GM23338 (cell line): ENCODE results near the gene GNG7. TPM values are rescaled to one million over a fixed set of nuclear protein-coding genes. Genes with fewer than 3 reads are reported as not detected.

Source experiments
- ATAC-seq: fragments of 200-7000 bp; cut with Tn5 transposase; 3 replicates; pipeline ENCODE4 v1.9.1; 2020
- DNase-seq: peaks from one replicate; pipeline ENCODE4 v3.0.0-alpha.2; 2015; ENCODE audit warnings: low spot score
- H2AFZ ChIP-seq: fragments of 200-600 bp; sonication (generic); 2 replicates; pipeline ENCODE4 v1.8.0; 2016; ENCODE audit warnings: antibody characterized with exemption, mild to moderate bottlenecking, moderate library complexity
- H3F3A ChIP-seq: fragments of 200-600 bp; sonication (generic); replicated peaks from 2 replicates; pipeline ENCODE4 v1.8.0; 2017; ENCODE audit warnings: antibody characterized with exemption, mixed run types, low read depth
- H3K27ac ChIP-seq: fragments of 200-600 bp; sonication (generic); 2 replicates; pipeline ENCODE4 v1.6.1; 2016; ENCODE audit warnings: low read depth
- H3K27me3 ChIP-seq: fragments of 200-600 bp; sonication (generic); 2 replicates; pipeline ENCODE4 v1.8.0; 2016; ENCODE audit warnings: mild to moderate bottlenecking, mixed run types, moderate library complexity; ENCODE audit not compliant: insufficient read depth
- H3K36me3 ChIP-seq: fragments of 200-600 bp; sonication (generic); 2 replicates; pipeline ENCODE4 v1.8.0; 2016; ENCODE audit warnings: mild to moderate bottlenecking; ENCODE audit not compliant: insufficient read depth
- H3K4me1 ChIP-seq: fragments of 200-600 bp; sonication (generic); 2 replicates; pipeline ENCODE4 v1.8.0; 2016; ENCODE audit warnings: mild to moderate bottlenecking, moderate library complexity; ENCODE audit not compliant: insufficient read depth
- H3K4me2 ChIP-seq: fragments of 200-600 bp; sonication (generic); 2 replicates; pipeline ENCODE4 v1.7.1; 2017; ENCODE audit warnings: mixed run types
- H3K4me3 ChIP-seq: fragments of 200-600 bp; sonication (generic); 2 replicates; pipeline ENCODE4 v1.6.1; 2016; ENCODE audit warnings: mixed run types
- H3K79me2 ChIP-seq: fragments of 200-600 bp; sonication (generic); replicated peaks from 2 replicates; pipeline ENCODE4 v1.8.0; 2017; ENCODE audit warnings: mild to moderate bottlenecking; ENCODE audit not compliant: insufficient read depth
- H3K9me2 ChIP-seq: fragments of 200-600 bp; sonication (generic); 2 replicates; pipeline ENCODE4 v1.8.0; 2017; ENCODE audit not compliant: insufficient read depth
- H4K20me1 ChIP-seq: fragments of 200-600 bp; sonication (generic); replicated peaks from 2 replicates; pipeline ENCODE4 v1.8.0; 2017; ENCODE audit warnings: mild to moderate bottlenecking; ENCODE audit not compliant: insufficient read depth
- H3K27ac Mint-ChIP-seq: 2 replicates; pipeline ENCODE4 v1.8.0; 2020; ENCODE audit warnings: inconsistent platforms, mild to moderate bottlenecking, moderate library complexity, mixed read lengths
- H3K27me3 Mint-ChIP-seq: 3 replicates; pipeline ENCODE4 v1.8.0; 2022; ENCODE audit warnings: low read depth, mild to moderate bottlenecking, moderate library complexity, mixed read lengths, inconsistent platforms; ENCODE audit not compliant: insufficient read depth, poor library complexity
- H3K36me3 Mint-ChIP-seq: 3 replicates; pipeline ENCODE4 v1.8.0; 2021; ENCODE audit warnings: low read depth, mild to moderate bottlenecking, inconsistent platforms, moderate library complexity, mixed read lengths
- H3K4me1 Mint-ChIP-seq: 3 replicates; pipeline ENCODE4 v1.8.0; 2020; ENCODE audit warnings: mild to moderate bottlenecking, inconsistent platforms, mixed read lengths
- H3K4me3 Mint-ChIP-seq: 3 replicates; pipeline ENCODE4 v1.8.0; 2021; ENCODE audit warnings: moderate library complexity, mild to moderate bottlenecking, inconsistent platforms, mixed read lengths
- H3K9me3 Mint-ChIP-seq: 3 replicates; pipeline ENCODE4 v1.8.0; 2020; ENCODE audit warnings: moderate library complexity, mild to moderate bottlenecking, inconsistent platforms, mixed read lengths
- CREB1 ChIP-seq: fragments of 250-450 bp; sonication (Bioruptor Pico); IDR thresholded peaks from 2 replicates; pipeline ENCODE4 v1.5.0; 2020; ENCODE audit warnings: low read depth, mild to moderate bottlenecking, moderate library complexity
- EZH2 ChIP-seq: fragments of 200-600 bp; sonication (generic); IDR thresholded peaks from one replicate; pipeline ENCODE4 v1.8.0; 2017; ENCODE audit warnings: antibody characterized with exemption, mild to moderate bottlenecking, low read depth; ENCODE audit not compliant: unreplicated experiment
- JUNB ChIP-seq: IDR thresholded peaks from one replicate; pipeline ENCODE4 v1.6.1; 2016; ENCODE audit warnings: antibody characterized with exemption; ENCODE audit not compliant: unreplicated experiment
- NANOG ChIP-seq: IDR thresholded peaks from 2 replicates; pipeline ENCODE4 v1.6.1; 2016; ENCODE audit warnings: antibody characterized with exemption, borderline replicate concordance
- POLR2AphosphoS5 ChIP-seq: IDR thresholded peaks from 2 replicates; pipeline ENCODE4 v1.6.1; 2016; ENCODE audit warnings: antibody characterized with exemption, low read depth
- STAT1 ChIP-seq: IDR thresholded peaks from one replicate; pipeline ENCODE4 v1.6.1; 2016; ENCODE audit warnings: antibody characterized with exemption; ENCODE audit not compliant: unreplicated experiment
- ZNF114 ChIP-seq: fragments of 250-450 bp; sonication (Bioruptor Pico); IDR thresholded peaks from 2 replicates; pipeline ENCODE4 v1.5.0; 2020; ENCODE audit warnings: mild to moderate bottlenecking, moderate library complexity
- ZNF462 ChIP-seq: fragments of 250-450 bp; sonication (Bioruptor Pico); IDR thresholded peaks from 2 replicates; pipeline ENCODE4 v1.5.0; 2020; ENCODE audit warnings: mild to moderate bottlenecking, moderate library complexity
- polyA plus RNA-seq: library from polyadenylated mRNA; unstranded; fragments of >200 nt; fragmentation: Nextera tagmentation; extraction: Ambion mirVana; gene quantifications from 2 replicates; pipeline ENCODE4 v1.2.1, GENCODE V29; 2016
- total RNA-seq: library from RNA; depleted of rRNA; stranded (reverse); fragments of >200 nt; shearing (Covaris generic); gene quantifications from 2 replicates; pipeline ENCODE4 v1.2.3, GENCODE V29; 2014
- TF ChIP-seq, protein P1 (sequence below): IDR thresholded peaks from one replicate; pipeline ENCODE4 v1.6.1; 2018; ENCODE audit warnings: antibody characterized with exemption; ENCODE audit not compliant: unreplicated experiment

Gene GNG7
- total and polyA plus RNA-seq, 2 experiments from 2014 or later: 5.1 to 5.4 TPM

DNA sequence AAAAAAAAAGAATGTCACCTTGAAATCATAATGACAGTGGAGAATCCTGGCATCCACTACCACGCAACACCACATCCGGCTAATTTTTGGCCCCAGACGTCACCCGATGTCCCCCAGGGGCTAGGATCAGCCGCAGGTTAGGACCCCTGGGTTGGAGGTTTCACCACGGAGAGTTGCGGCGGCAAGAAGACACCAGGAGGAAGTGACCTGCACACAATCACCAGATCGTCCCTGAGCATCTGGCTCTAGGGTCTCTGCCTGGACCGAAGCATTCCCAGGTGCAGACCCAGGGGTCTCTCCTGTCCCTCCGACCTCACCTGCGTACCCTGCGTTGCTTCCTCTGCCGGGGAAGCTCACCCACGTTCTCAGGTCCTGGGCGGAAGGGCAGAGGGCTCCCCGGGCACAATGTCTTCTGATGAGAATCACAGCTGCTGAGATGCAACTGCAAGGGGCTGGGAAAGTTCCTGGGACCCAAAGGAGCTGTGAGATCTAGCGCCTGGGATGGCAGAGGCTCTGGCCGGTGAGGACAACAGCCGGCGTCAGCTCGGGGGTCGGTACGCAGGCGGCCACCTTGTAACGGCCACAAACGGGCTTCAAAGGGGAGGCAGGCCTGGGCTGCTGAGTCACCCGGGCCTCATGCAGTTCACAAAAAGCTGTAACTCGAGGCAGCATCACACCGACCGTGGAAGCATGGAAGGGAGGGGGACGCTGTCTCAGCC, 115.3 kb downstream of the GNG7 start (continued):
- TF ChIP-seq, protein P1, sequence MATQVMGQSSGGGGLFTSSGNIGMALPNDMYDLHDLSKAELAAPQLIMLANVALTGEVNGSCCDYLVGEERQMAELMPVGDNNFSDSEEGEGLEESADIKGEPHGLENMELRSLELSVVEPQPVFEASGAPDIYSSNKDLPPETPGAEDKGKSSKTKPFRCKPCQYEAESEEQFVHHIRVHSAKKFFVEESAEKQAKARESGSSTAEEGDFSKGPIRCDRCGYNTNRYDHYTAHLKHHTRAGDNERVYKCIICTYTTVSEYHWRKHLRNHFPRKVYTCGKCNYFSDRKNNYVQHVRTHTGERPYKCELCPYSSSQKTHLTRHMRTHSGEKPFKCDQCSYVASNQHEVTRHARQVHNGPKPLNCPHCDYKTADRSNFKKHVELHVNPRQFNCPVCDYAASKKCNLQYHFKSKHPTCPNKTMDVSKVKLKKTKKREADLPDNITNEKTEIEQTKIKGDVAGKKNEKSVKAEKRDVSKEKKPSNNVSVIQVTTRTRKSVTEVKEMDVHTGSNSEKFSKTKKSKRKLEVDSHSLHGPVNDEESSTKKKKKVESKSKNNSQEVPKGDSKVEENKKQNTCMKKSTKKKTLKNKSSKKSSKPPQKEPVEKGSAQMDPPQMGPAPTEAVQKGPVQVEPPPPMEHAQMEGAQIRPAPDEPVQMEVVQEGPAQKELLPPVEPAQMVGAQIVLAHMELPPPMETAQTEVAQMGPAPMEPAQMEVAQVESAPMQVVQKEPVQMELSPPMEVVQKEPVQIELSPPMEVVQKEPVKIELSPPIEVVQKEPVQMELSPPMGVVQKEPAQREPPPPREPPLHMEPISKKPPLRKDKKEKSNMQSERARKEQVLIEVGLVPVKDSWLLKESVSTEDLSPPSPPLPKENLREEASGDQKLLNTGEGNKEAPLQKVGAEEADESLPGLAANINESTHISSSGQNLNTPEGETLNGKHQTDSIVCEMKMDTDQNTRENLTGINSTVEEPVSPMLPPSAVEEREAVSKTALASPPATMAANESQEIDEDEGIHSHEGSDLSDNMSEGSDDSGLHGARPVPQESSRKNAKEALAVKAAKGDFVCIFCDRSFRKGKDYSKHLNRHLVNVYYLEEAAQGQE: no peak
- TF ChIP-seq NANOG (no peak), JUNB (no peak), ZNF114 (CRISPR knock-in tag) (no peak), POLR2AphosphoS5 (no peak), EZH2 (no peak), CREB1 (CRISPR knock-in tag) (no peak), STAT1 (no peak)

DNA sequence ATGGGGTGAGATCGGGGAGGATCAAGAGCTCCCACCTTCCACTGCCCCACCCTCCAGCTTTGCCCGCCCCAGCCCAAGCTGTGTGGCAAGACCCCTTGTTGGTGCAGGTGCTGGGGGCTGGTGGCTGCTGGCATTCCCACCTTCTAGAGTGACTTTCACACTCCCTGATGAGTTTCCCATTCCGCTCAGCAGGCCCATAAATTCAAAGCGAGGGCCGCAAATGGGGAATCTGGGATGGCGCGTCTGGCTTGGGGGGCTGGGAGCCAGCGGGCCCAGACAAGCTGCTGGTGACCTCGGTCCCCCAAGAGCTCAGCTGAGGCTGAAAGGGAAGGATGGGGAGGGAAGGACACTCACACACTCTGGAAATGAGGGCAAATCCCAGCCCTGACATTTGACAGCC, 116.3 kb downstream of the GNG7 start:
- DNase-seq: peak; percentile 4
- no peak overlapping the region for H3K4me3 Mint-ChIP-seq
- TF ChIP-seq ZNF114 (CRISPR knock-in tag) (no peak), NANOG (no peak), ZNF462 (CRISPR knock-in tag) (no peak)
- TF ChIP-seq, protein P1: no peak

More for the DNA sequence above, 116.3 kb downstream of the GNG7 start:
- no peak overlapping the region for H3K27ac ChIP-seq
- no peak for ATAC-seq
- peaks cover 26% of the 10 kb centered on the region for H3K9me3 Mint-ChIP-seq
- peaks cover 30% of the 10 kb centered on the region for H3K4me1 Mint-ChIP-seq
- peaks cover 20% of the 10 kb centered on the region for H3K27me3 Mint-ChIP-seq
- no peaks in the 10 kb centered on the region for H4K20me1 ChIP-seq
- H3K4me3 ChIP-seq: no peak overlapping the region
- no peak overlapping the region for H3K4me2 ChIP-seq
- H3K27me3 ChIP-seq: no peaks in the 10 kb centered on the region
- H3K4me1 ChIP-seq: peaks cover 23% of the 10 kb centered on the region
- H3K79me2 ChIP-seq: no peaks in the 10 kb centered on the region
- H3K27ac Mint-ChIP-seq: no peak overlapping the region
- peaks cover 22% of the 10 kb centered on the region for H3K36me3 Mint-ChIP-seq
- no peaks in the 10 kb centered on the region; the same call in 1 of the 2 replicates for H3F3A ChIP-seq
- no peak overlapping the region for H2AFZ ChIP-seq
- no peaks in the 10 kb centered on the region for H3K9me2 ChIP-seq
- no peaks in the 10 kb centered on the region for H3K36me3 ChIP-seq
